NCI-H526 treated with DMSO at 0.1 percent for 48 hours (cell line): ENCODE results near the gene SPON2.

Source experiments
- DNase-seq: peaks from one replicate; lab custom pipeline; 2025; lab: John Stamatoyannopoulos, UW

SPON2 gene

GRCh38 chr4:1172228-1172851 is at the start of gene SPON2:
TSS of gene SPON2 (minus strand) at chr4:1172583.
- no peak for DNase-seq

GRCh38 chr4:1221155-1221870 is 48.9 kb upstream of the SPON2 start:
- DNase-seq: no peak

GRCh38 chr4:1220566-1220965 is 48.2 kb upstream of the SPON2 start:
- DNase-seq: no peak

- no peak for DNase-seq
Observed at GRCh38 chr4:1219566-1219950, 47.2 kb upstream of the SPON2 start.

- DNase-seq: no peak
Observed at GRCh38 chr4:1218634-1219565, 46.5 kb upstream of the SPON2 start.

GRCh38 chr4:1217366-1217765 is 45.0 kb upstream of the SPON2 start:
- DNase-seq: no peak

- no peak for DNase-seq
Observed at GRCh38 chr4:1216869-1217294, 44.5 kb upstream of the SPON2 start.

GRCh38 chr4:1216076-1216614 is 43.8 kb upstream of the SPON2 start:
- no peak for DNase-seq

GRCh38 chr4:1215141-1216075 is 43.0 kb upstream of the SPON2 start:
- no peak for DNase-seq

- no peak for DNase-seq
Observed at GRCh38 chr4:1214101-1215095, 42.0 kb upstream of the SPON2 start.

- no peak for DNase-seq
Observed at GRCh38 chr4:1213336-1213995, 41.1 kb upstream of the SPON2 start.

- DNase-seq: no peak
Observed at GRCh38 chr4:1212546-1213335, 40.4 kb upstream of the SPON2 start.

GRCh38 chr4:1211891-1212545 is 39.6 kb upstream of the SPON2 start:
- DNase-seq: no peak

GRCh38 chr4:1211371-1211770 is 39.0 kb upstream of the SPON2 start:
- no peak for DNase-seq

GRCh38 chr4:1210971-1211370 is 38.6 kb upstream of the SPON2 start:
- DNase-seq: no peak

- DNase-seq: no peak
Observed at GRCh38 chr4:1210241-1210841, 38.0 kb upstream of the SPON2 start.

- DNase-seq: no peak
Observed at GRCh38 chr4:1209821-1210220, 37.4 kb upstream of the SPON2 start.
